Ovary (tissue), 3 donors: Measurements from ENCODE around the gene TXNRD3.

Experiments
- POLR2A ChIP-seq: fragments of 450-650 bp; IDR thresholded peaks from one replicate; pipeline ENCODE4 v1.6.1; 2017; ENCODE audit warnings: antibody characterized with exemption, mild to moderate bottlenecking, moderate library complexity
- TF ChIP-seq, protein P1 (sequence below), 3 donors: fragments of 450-650 bp in 2 of 3; fragments of 200-600 bp in 1 of 3; IDR thresholded peaks; one replicate each; pipeline versions ENCODE4 v1.5.1 to v1.8.0; 2016 to 2022; ENCODE audit warnings: antibody characterized with exemption in 3 of 3, mild to moderate bottlenecking in 1 of 3
- donor health status: DM: no; HTN: no; CAD: no.

DNA sequence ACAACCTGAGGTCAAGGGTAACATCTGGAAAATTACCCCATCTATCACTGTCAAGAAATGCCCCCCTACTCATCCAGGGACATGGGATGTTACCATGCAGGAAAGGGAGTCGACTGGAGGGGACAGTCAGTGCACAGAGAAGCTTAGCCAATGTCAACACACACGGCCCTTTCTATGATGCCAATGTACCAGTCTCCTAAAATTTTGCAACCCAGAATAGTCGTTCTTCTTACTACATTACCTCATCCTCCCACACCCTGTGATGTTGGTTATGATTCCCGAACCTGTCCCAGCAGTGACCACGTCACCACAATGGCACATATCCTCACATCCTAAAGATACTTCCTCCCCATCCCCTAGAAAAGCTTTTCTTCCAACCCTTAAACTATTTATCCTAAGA, 20.1 kb downstream of the TXNRD3 start:
- TF ChIP-seq, protein P1, sequence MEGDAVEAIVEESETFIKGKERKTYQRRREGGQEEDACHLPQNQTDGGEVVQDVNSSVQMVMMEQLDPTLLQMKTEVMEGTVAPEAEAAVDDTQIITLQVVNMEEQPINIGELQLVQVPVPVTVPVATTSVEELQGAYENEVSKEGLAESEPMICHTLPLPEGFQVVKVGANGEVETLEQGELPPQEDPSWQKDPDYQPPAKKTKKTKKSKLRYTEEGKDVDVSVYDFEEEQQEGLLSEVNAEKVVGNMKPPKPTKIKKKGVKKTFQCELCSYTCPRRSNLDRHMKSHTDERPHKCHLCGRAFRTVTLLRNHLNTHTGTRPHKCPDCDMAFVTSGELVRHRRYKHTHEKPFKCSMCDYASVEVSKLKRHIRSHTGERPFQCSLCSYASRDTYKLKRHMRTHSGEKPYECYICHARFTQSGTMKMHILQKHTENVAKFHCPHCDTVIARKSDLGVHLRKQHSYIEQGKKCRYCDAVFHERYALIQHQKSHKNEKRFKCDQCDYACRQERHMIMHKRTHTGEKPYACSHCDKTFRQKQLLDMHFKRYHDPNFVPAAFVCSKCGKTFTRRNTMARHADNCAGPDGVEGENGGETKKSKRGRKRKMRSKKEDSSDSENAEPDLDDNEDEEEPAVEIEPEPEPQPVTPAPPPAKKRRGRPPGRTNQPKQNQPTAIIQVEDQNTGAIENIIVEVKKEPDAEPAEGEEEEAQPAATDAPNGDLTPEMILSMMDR (IDR thresholded peaks at IDR 0.05), result no peak
- TF ChIP-seq POLR2A, result no peak
